HEK293 (cell line): ENCODE measurements around the gene DGKZ.

Experiments used
- CTCF ChIA-PET: fragments of 350-600 bp; formaldehyde crosslinking; extraction: SDS; loops from one replicate; lab custom pipeline; 2021; ENCODE audit warnings: antibody characterized with exemption; lab: Yijun Ruan, JAX
- POLR2A ChIA-PET: fragments of 300-600 bp; formaldehyde crosslinking; extraction: SDS; loops from one replicate; lab custom pipeline; 2020; ENCODE audit warnings: antibody characterized with exemption, inconsistent platforms; lab: Yijun Ruan, JAX
- H3K27ac ChIP-seq: fragments of 200-500 bp; sonication (Bioruptor generic); 2 replicates; pipeline ENCODE4 v1.5.1; 2014; ENCODE audit warnings: low read depth, low read length, control low read depth, inconsistent platforms; ENCODE audit errors: extremely low read depth
- H3K36me3 ChIP-seq, 2 experiments: fragments of 200-500 bp in 1 of 2; sonication (Bioruptor generic) in 1 of 2; 1 replicate in 1 of 2; 2 replicates in 1 of 2; pipeline ENCODE4 v1.5.1; 2014 to 2017; ENCODE audit warnings: inconsistent platforms in 2 of 2, low read length in 2 of 2; ENCODE audit not compliant: control insufficient read depth in 2 of 2, insufficient read depth in 1 of 2
- H3K4me1 ChIP-seq: fragments of 200-500 bp; sonication (Bioruptor generic); 2 replicates; pipeline ENCODE4 v1.5.1; 2014; ENCODE audit warnings: mild to moderate bottlenecking, low read length, inconsistent platforms; ENCODE audit not compliant: control insufficient read depth, insufficient read depth
- H3K4me3 ChIP-seq: 2 replicates; pipeline ENCODE4 v1.5.1; 2011; ENCODE audit warnings: low read depth, mild to moderate bottlenecking, control low read depth, low read length, moderate library complexity
- H3K9me3 ChIP-seq: fragments of 200-500 bp; sonication (Bioruptor generic); 2 replicates; pipeline ENCODE4 v1.5.1; 2014; ENCODE audit warnings: low read depth, low read length, inconsistent platforms; ENCODE audit not compliant: control insufficient read depth, insufficient read depth
- HOXA7 ChIP-seq: sonication (generic); formaldehyde crosslinking; IDR thresholded peaks from 2 replicates; pipeline ENCODE4 v1.8.1; 2022; ENCODE audit warnings: missing genetic modification reagents, borderline replicate concordance
- HOXD13 ChIP-seq: sonication (generic); formaldehyde crosslinking; IDR thresholded peaks from 2 replicates; pipeline ENCODE4 v1.8.0; 2022; ENCODE audit warnings: missing genetic modification reagents, borderline replicate concordance
- PATZ1 ChIP-seq: fragments of 450-650 bp; formaldehyde crosslinking; IDR thresholded peaks from 2 replicates; pipeline ENCODE4 v1.5.1; 2016; ENCODE audit warnings: missing biosample characterization, missing genetic modification characterization
- SP2 ChIP-seq: fragments of 450-650 bp; formaldehyde crosslinking; IDR thresholded peaks from 2 replicates; pipeline ENCODE4 v1.5.1; 2016; ENCODE audit warnings: missing biosample characterization, missing genetic modification characterization
- ZBTB11 ChIP-seq: fragments of 450-650 bp; formaldehyde crosslinking; conservative IDR thresholded peaks from 2 replicates; pipeline ENCODE4 v1.5.1; 2016; ENCODE audit warnings: low read depth, missing biosample characterization, missing genetic modification characterization
- ZFHX2 ChIP-seq: fragments of 450-650 bp; formaldehyde crosslinking; conservative IDR thresholded peaks from 2 replicates; pipeline ENCODE4 v1.5.1; 2016; ENCODE audit warnings: missing biosample characterization, missing genetic modification characterization
- ZNF10 ChIP-seq: fragments of 450-650 bp; formaldehyde crosslinking; IDR thresholded peaks from 2 replicates; pipeline ENCODE4 v1.5.1; 2017; ENCODE audit warnings: missing biosample characterization, missing genetic modification characterization
- ZNF184 ChIP-seq: fragments of 450-650 bp; IDR thresholded peaks from 2 replicates; pipeline ENCODE4 v1.5.1; 2018; ENCODE audit warnings: missing biosample characterization, mild to moderate bottlenecking, missing genetic modification characterization
- ZNF223 ChIP-seq: fragments of 450-650 bp; formaldehyde crosslinking; IDR thresholded peaks from 2 replicates; pipeline ENCODE4 v1.5.1; 2016; ENCODE audit warnings: missing biosample characterization, missing genetic modification characterization
- ZNF341 ChIP-seq: fragments of 450-650 bp; formaldehyde crosslinking; IDR thresholded peaks from 2 replicates; pipeline ENCODE4; 2016; ENCODE audit warnings: low read depth, missing biosample characterization, missing genetic modification characterization
- ZNF37A ChIP-seq: fragments of 450-650 bp; IDR thresholded peaks from 2 replicates; pipeline ENCODE4 v1.5.1; 2018; ENCODE audit warnings: missing biosample characterization, missing genetic modification characterization
- ZNF510 ChIP-seq: fragments of 450-650 bp; formaldehyde crosslinking; IDR thresholded peaks from 2 replicates; pipeline ENCODE4 v1.5.1; 2018; ENCODE audit warnings: mild to moderate bottlenecking, missing genetic modification characterization, missing biosample characterization; ENCODE audit not compliant: insufficient replicate concordance
- ZNF558 ChIP-seq: fragments of 450-650 bp; formaldehyde crosslinking; IDR thresholded peaks from 2 replicates; pipeline ENCODE4 v1.5.1; 2016; ENCODE audit warnings: missing biosample characterization, missing genetic modification characterization
- ZNF560 ChIP-seq: fragments of 450-650 bp; formaldehyde crosslinking; IDR thresholded peaks from 2 replicates; pipeline ENCODE4 v1.5.1; 2017; ENCODE audit warnings: missing biosample characterization, missing genetic modification characterization, borderline replicate concordance
- ZNF561 ChIP-seq: fragments of 450-650 bp; IDR thresholded peaks from 2 replicates; pipeline ENCODE4 v1.5.1; 2018; ENCODE audit warnings: missing biosample characterization, missing genetic modification characterization, borderline replicate concordance
- ZNF660 ChIP-seq: fragments of 450-650 bp; IDR thresholded peaks from 2 replicates; pipeline ENCODE4 v1.5.1; 2018; ENCODE audit warnings: missing biosample characterization, mild to moderate bottlenecking, missing genetic modification characterization
- ZNF692 ChIP-seq: fragments of 450-650 bp; formaldehyde crosslinking; IDR thresholded peaks from 2 replicates; pipeline ENCODE4 v1.5.1; 2016; ENCODE audit warnings: missing biosample characterization, missing genetic modification characterization
- TF ChIP-seq, protein P1 (sequence below): fragments of 450-650 bp; formaldehyde crosslinking; IDR thresholded peaks from 2 replicates; pipeline ENCODE4 v1.5.1; 2016; ENCODE audit warnings: missing biosample characterization, missing genetic modification characterization
- TF ChIP-seq, protein P2 (sequence below): fragments of 450-650 bp; formaldehyde crosslinking; IDR thresholded peaks from 2 replicates; pipeline ENCODE4; 2016; ENCODE audit warnings: missing biosample characterization, missing genetic modification characterization
- TF ChIP-seq, protein P3 (sequence below): sonication (generic); formaldehyde crosslinking; IDR thresholded peaks from 2 replicates; pipeline ENCODE4 v1.8.1; 2022; ENCODE audit warnings: mild to moderate bottlenecking, moderate library complexity, missing genetic modification reagents

Gene DGKZ, protein sequence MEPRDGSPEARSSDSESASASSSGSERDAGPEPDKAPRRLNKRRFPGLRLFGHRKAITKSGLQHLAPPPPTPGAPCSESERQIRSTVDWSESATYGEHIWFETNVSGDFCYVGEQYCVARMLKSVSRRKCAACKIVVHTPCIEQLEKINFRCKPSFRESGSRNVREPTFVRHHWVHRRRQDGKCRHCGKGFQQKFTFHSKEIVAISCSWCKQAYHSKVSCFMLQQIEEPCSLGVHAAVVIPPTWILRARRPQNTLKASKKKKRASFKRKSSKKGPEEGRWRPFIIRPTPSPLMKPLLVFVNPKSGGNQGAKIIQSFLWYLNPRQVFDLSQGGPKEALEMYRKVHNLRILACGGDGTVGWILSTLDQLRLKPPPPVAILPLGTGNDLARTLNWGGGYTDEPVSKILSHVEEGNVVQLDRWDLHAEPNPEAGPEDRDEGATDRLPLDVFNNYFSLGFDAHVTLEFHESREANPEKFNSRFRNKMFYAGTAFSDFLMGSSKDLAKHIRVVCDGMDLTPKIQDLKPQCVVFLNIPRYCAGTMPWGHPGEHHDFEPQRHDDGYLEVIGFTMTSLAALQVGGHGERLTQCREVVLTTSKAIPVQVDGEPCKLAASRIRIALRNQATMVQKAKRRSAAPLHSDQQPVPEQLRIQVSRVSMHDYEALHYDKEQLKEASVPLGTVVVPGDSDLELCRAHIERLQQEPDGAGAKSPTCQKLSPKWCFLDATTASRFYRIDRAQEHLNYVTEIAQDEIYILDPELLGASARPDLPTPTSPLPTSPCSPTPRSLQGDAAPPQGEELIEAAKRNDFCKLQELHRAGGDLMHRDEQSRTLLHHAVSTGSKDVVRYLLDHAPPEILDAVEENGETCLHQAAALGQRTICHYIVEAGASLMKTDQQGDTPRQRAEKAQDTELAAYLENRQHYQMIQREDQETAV

GRCh38 chr11:46346886-46347636 is at the start of gene DGKZ:
DGKZ (plus strand) TSS chr11:46347463; CDS start chr11:46347660, 197 bp downstream.
- Histone ChIP-seq H3K27ac (peak within 1 kb of the TSS; percentile 64; the same call in 1 of the 2 replicates), H3K9me3 (no peaks in the 10 kb centered on the region), H3K4me1 (no peaks in the 10 kb centered on the region; the same call in 1 of the 2 replicates), H3K4me3 (peak within 1 kb of the TSS; percentile 85), H3K36me3 (peaks cover 0 to 12% of the 10 kb centered on the region in 2 experiments; a peak in 1 of 3 replicates)
- POLR2A ChIA-PET, result no interaction called here
- CTCF ChIA-PET, result interaction anchor here (0.6 to 10.0 kb wide), 16 partner anchors 8 to 1184 kb away, joined by 3 to 98 read pairs (median 4); no protein-coding TSS in a partner anchor
- TF ChIP-seq ZNF184, result no peak
- TF ChIP-seq ZNF341 (tag by site-specific recombination), result peak; percentile 85
- TF ChIP-seq ZNF10 (tag by site-specific recombination), result no peak
- TF ChIP-seq, protein P1, sequence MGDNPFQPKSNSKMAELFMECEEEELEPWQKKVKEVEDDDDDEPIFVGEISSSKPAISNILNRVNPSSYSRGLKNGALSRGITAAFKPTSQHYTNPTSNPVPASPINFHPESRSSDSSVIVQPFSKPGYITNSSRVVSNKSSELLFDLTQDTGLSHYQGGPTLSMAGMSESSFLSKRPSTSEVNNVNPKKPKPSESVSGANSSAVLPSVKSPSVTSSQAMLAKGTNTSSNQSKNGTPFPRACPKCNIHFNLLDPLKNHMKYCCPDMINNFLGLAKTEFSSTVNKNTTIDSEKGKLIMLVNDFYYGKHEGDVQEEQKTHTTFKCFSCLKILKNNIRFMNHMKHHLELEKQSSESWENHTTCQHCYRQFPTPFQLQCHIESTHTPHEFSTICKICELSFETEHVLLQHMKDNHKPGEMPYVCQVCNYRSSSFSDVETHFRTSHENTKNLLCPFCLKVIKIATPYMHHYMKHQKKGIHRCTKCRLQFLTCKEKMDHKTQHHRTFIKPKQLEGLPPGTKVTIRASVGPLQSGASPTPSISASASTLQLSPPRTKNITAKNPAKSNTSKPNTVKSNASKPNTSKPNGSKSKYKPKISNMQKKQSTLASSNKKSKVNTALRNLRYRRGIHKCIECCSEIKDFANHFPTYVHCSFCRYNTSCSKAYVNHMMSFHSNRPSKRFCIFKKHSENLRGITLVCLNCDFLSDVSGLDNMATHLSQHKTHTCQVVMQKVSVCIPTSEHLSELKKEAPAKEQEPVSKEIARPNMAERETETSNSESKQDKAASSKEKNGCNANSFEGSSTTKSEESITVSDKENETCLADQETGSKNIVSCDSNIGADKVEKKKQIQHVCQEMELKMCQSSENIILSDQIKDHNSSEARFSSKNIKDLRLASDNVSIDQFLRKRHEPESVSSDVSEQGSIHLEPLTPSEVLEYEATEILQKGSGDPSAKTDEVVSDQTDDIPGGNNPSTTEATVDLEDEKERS (tag by site-specific recombination), result no peak
- no peak for TF ChIP-seq ZNF558 (tag by site-specific recombination)
- TF ChIP-seq, protein P2, sequence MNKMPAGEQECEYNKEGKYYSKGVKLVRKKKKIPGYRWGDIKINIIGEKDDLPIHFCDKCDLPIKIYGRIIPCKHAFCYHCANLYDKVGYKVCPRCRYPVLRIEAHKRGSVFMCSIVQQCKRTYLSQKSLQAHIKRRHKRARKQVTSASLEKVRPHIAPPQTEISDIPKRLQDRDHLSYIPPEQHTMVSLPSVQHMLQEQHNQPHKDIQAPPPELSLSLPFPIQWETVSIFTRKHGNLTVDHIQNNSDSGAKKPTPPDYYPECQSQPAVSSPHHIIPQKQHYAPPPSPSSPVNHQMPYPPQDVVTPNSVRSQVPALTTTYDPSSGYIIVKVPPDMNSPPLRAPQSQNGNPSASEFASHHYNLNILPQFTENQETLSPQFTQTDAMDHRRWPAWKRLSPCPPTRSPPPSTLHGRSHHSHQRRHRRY, result no peak
- TF ChIP-seq SP2 (tag by site-specific recombination), result peak; percentile 63
- no peak for TF ChIP-seq ZNF692 (tag by site-specific recombination)
- no peak for TF ChIP-seq ZNF510 (tag by site-specific recombination)
- TF ChIP-seq HOXA7 (CRISPR knock-in tag), result no peak
- no peak for TF ChIP-seq ZNF560 (tag by site-specific recombination)
- TF ChIP-seq ZNF223 (tag by site-specific recombination), result no peak
- peak; percentile 41; the same call in 1 of the 2 replicates for TF ChIP-seq ZNF660 (tag by site-specific recombination)
- peak; percentile 30; the same call in 1 of the 2 replicates for TF ChIP-seq ZFHX2 (tag by site-specific recombination)
- no peak for TF ChIP-seq ZBTB11
- no peak; the same call in 1 of the 2 replicates for TF ChIP-seq HOXD13 (CRISPR knock-in tag)
- TF ChIP-seq, protein P3, sequence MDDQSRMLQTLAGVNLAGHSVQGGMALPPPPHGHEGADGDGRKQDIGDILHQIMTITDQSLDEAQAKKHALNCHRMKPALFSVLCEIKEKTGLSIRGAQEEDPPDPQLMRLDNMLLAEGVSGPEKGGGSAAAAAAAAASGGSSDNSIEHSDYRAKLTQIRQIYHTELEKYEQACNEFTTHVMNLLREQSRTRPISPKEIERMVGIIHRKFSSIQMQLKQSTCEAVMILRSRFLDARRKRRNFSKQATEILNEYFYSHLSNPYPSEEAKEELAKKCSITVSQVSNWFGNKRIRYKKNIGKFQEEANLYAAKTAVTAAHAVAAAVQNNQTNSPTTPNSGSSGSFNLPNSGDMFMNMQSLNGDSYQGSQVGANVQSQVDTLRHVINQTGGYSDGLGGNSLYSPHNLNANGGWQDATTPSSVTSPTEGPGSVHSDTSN (CRISPR knock-in tag), result peak; percentile 41; the same call in 1 of the 2 replicates
- peak; percentile 22; the same call in 1 of the 2 replicates for TF ChIP-seq PATZ1 (tag by site-specific recombination)
- no peak for TF ChIP-seq ZNF37A (tag by site-specific recombination)
- no peak for TF ChIP-seq ZNF561
